Activated gamma-delta T cell treated with Interleukin-2 at 50 U/mL for 16 hours (primary cell): Measurements from ENCODE around the gene C2orf68.
"Not testable (repeated sequence)": the region's sequence is repeated elsewhere in the genome, so short reads cannot be mapped to it uniquely, and the experiment has no call there.

Experiments
- DNase-seq: peaks from one replicate; pipeline ENCODE4 v3.0.0-alpha.2; 2020

Gene C2orf68

GRCh38 chr2:85578243-85579180 lies 33.4 kb downstream of the C2orf68 start:
- DNase-seq = no peak

GRCh38 chr2:85577386-85578242 lies 34.3 kb downstream of the C2orf68 start, which contains the start of gene VAMP8:
Gene VAMP8, plus strand, starts transcription at chr2:85577586. Its CDS starts 61 bp downstream, at chr2:85577647.
- peak; percentile 66 for DNase-seq

DNA sequence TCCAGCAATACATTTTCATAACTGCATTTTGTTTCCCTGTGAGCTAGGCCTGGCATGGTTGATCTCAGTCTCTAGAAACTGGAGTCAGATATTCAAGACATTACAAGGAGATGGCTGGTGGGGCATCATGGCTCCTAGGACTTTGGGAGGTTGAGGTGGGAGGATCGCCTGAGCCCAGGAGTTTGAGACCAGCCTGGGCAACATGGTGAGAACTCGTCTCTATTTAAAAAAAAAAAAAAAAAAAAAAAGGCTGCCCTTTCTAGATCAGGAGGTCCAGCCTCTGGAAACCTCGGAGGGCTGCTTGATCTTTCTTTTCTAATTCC lies 34.8 kb downstream of the C2orf68 start:
- no peak for DNase-seq

DNA sequence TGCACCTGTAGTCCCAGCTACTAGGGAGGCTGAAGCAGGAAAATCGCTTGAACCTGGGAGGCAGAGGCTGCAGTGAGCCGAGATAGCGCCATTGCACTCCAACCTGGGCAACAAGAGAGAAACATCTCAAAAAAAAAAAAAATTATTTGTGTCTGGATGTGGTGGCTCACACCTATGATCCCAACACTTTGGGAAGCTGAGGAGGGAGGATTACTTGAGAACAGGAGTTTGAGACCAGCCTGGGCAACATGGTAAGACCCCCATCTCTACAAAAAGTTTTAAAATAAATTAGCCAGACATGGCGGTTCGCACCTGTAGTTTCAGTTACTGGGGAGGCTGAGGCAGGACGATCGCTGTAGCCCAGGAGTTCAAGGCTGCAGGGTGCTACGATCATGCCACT lies 36.1 kb downstream of the C2orf68 start:
- no peak for DNase-seq

- DNase-seq = no peak
Measured at GRCh38 chr2:85566265-85566664, 45.6 kb downstream of the C2orf68 start.

- DNase-seq = no peak
Measured at GRCh38 chr2:85564144-85564563, 47.7 kb downstream of the C2orf68 start.

DNA sequence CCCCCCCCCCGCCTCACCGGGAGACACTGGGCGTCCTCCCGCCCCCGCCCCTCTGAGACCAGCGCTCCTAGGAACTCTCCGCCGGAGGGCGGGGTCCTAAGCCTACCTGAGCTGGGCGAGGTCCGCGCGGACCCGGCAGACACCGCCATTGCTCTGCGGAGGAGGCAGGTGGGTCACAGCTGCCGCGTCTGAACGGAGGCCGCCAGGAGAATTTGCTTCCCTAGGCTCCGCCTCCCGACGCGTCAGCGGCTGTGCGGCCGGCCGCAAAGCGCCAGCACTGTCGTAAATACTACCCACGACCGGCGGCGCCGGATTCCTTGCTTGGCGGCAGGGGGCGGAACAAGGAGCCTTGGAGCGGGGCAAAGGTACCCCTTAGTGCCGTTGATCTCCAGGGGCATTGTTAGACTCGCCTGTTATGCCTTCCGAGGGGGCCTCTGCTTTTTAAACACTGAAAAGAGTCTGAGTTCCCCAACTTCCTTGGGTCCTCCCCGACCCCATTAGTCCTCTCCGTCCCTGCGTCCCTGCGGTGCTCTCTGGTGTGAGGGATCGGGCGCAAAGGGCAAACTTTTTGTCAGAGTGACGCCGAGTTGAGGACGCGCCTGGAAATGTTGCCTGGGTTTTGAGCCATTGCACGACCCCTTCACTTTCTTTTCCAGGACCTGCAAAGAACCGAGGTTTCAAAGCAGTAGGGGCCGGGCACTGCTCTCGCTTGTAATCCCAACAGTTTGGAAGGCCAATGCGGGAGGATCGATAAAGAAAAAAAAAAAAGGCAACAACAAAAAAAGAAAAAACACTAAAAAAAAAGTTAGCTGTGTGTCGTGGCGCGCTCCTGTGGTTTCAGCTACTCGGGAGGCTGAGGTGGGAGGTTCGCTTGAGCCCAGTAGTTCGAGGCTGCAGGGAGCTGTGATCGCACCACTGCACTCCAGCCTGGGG lies 50.3 kb downstream of the C2orf68 start, which contains the start of gene GGCX:
Gene GGCX, minus strand, starts transcription at position 214 of the 933 bp plus-strand sequence. Its CDS starts 65 bp downstream, at position 149.
- peak; percentile 94 for DNase-seq

DNA sequence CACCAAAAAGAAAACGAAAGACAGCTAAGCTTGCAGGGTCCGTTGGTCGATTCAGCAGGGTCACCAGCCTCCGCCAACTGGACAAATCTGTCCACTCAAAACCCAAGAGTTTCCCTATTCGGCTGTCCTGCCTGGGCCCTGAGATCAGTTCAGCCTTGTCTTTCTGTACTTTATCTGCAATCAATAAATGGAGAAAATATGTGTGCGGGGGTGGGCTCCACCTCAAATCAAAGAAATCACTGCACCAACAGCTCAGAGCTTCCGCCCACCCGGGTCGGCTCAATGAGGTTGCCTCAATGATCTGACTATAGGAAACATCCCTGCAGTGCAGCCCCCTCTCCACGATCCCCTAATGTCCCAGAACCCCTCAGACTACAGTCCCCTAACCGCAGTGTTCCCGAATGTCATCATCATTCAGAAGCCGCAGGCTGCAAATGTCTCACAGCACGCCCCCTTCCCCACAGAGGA lies 51.0 kb downstream of the C2orf68 start:
- DNase-seq = no peak

DNA sequence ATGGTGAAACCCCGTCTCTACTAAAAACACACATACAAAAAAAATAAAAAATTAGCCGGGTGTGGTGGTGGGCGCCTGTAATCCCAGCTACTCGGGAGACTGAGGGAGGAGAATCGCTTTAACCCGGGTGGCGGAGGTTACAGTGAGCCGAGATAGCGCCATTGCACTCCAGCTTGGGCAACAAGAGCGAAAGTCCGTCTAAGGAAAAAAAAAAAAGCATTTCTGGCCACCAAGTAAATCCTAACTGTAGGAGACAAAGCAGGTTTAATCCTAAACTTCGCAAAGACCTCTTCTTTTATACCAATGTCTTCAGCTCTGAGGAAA lies 51.5 kb downstream of the C2orf68 start:
- DNase-seq = not testable (repeated sequence)

- DNase-seq = no peak
Measured at GRCh38 chr2:85558160-85558559, 53.7 kb downstream of the C2orf68 start.

GRCh38 chr2:85557130-85557529 lies 54.7 kb downstream of the C2orf68 start:
- DNase-seq = no peak
